Kidney (tissue), 14 donors: ENCODE data around the gene LDLRAD4. TPM values are rescaled to one million over a fixed set of nuclear protein-coding genes. Genes with fewer than 3 reads are reported as not detected.

Experiments
- DNase-seq, 5 donors: peaks; one replicate each; pipeline ENCODE4 v3.0.0-alpha.2; 2013 to 2020
- FAIRE-seq: peaks from 2 replicates; lab custom pipeline; 2012; peaks lifted over from hg19 to GRCh38; lab: Jason Lieb, UNC
- H3K27ac ChIP-seq, 2 donors: one replicate each; pipeline ENCODE4 v1.7.0; 2013; ENCODE audit warnings: low read depth in 2 of 2, low read length in 2 of 2, inconsistent platforms in 1 of 2
- H3K27me3 ChIP-seq: one replicate; pipeline ENCODE4 v1.7.1; 2013; ENCODE audit warnings: low read length, inconsistent platforms; ENCODE audit not compliant: control insufficient read depth, insufficient read depth
- H3K36me3 ChIP-seq, 3 donors: one replicate each; pipeline versions ENCODE4 v1.7.0 to v1.7.1; 2013; ENCODE audit warnings: low read length in 3 of 3, control low read depth in 1 of 3, inconsistent platforms in 1 of 3; ENCODE audit not compliant: insufficient read depth in 3 of 3, control insufficient read depth in 2 of 3
- H3K4me1 ChIP-seq, 3 donors: one replicate each; pipeline versions ENCODE4 v1.7.0 to v1.7.1; 2013; ENCODE audit warnings: low read length in 3 of 3, inconsistent platforms in 1 of 3, low read depth in 1 of 3; ENCODE audit not compliant: control insufficient read depth in 2 of 3, insufficient read depth in 2 of 3
- H3K4me3 ChIP-seq, 3 donors: one replicate each; pipeline versions ENCODE4 v1.7.0 to v1.8.1; 2013; ENCODE audit warnings: low read length in 3 of 3, control low read depth in 1 of 3, inconsistent platforms in 1 of 3
- H3K9ac ChIP-seq, 3 donors: one replicate each; pipeline versions ENCODE4 v1.7.0 to v1.7.1; 2013; ENCODE audit warnings: low read length in 3 of 3, control low read depth in 1 of 3, inconsistent platforms in 1 of 3
- H3K9me3 ChIP-seq, 3 donors: one replicate each; pipeline versions ENCODE4 v1.7.0 to v1.7.1; 2013; ENCODE audit warnings: low read length in 3 of 3, control low read depth in 1 of 3, inconsistent platforms in 1 of 3; ENCODE audit not compliant: control insufficient read depth in 2 of 3, insufficient read depth in 1 of 3
- intact Hi-C: fragments of 100-400 bp; cut with DNase I; formaldehyde crosslinking; loops from one replicate; pipeline ENCODE4 v1.11.1; 2022
- polyA plus RNA-seq: library from polyadenylated mRNA; stranded (reverse); fragments of 350-450 nt; fragmentation: Illumina TruSeq; extraction: RNeasy Lipid Tissue Mini Kit (QIAGEN cat#74804); gene quantifications from one replicate; pipeline ENCODE4 v1.2.3, GENCODE V29; 2014; ENCODE audit warnings: low read depth, low replicate concordance; ENCODE audit not compliant: insufficient read depth
- total RNA-seq: library from RNA; stranded (reverse); fragmentation: NEBNext Ultra II Directional; extraction: Animal tissue kit (Norgen Biotek cat#: 25700); gene quantifications from one replicate; pipeline ENCODE4 v1.2.1, GENCODE V29; 2021
- TF ChIP-seq, protein P1 (sequence below): IDR thresholded peaks from 3 replicates; pipeline ENCODE4 v1.5.1; 2012; ENCODE audit warnings: mild to moderate bottlenecking, moderate library complexity, borderline replicate concordance; ENCODE audit not compliant: insufficient read depth; ENCODE audit errors: extremely low read depth
- donor health status: control.
- donor health status: control.
- donor health status: control.
- donor health status: control.
- donor health status: control.
- donor health status: DM: yes; HTN: yes; CAD: no.
- donor health status: Normal renal cell carcinoma (clear cell type).

The LDLRAD4 gene
- total and polyA plus RNA-seq, 2 donors from 2014 or later = 2.3 to 42.3 TPM

GRCh38 chr18:13573750-13574149 lies 355.2 kb downstream of the LDLRAD4 start:
- TF ChIP-seq, protein P1, sequence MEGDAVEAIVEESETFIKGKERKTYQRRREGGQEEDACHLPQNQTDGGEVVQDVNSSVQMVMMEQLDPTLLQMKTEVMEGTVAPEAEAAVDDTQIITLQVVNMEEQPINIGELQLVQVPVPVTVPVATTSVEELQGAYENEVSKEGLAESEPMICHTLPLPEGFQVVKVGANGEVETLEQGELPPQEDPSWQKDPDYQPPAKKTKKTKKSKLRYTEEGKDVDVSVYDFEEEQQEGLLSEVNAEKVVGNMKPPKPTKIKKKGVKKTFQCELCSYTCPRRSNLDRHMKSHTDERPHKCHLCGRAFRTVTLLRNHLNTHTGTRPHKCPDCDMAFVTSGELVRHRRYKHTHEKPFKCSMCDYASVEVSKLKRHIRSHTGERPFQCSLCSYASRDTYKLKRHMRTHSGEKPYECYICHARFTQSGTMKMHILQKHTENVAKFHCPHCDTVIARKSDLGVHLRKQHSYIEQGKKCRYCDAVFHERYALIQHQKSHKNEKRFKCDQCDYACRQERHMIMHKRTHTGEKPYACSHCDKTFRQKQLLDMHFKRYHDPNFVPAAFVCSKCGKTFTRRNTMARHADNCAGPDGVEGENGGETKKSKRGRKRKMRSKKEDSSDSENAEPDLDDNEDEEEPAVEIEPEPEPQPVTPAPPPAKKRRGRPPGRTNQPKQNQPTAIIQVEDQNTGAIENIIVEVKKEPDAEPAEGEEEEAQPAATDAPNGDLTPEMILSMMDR = no peak
- intact Hi-C loops = no loop called here
- FAIRE-seq (no peak), DNase-seq (peak in 1 of 5 donors; percentile 0)
- Histone ChIP-seq H3K27me3 (no peaks in the 10 kb centered on the region), H3K4me1 (no peaks in the 10 kb centered on the region), H3K27ac (no peak overlapping the region), H3K4me3 (no peak overlapping the region), H3K9ac (no peak overlapping the region), H3K9me3 (no peaks in the 10 kb centered on the region), H3K36me3 (no peaks in the 10 kb centered on the region)

- no peaks in the 10 kb centered on the region for H3K9me3 ChIP-seq
- no peaks in the 10 kb centered on the region for H3K4me1 ChIP-seq
- TF ChIP-seq, protein P1 = no peak
- DNase-seq = peak in 1 of 5 donors; percentile 0
- no peaks in the 10 kb centered on the region for H3K36me3 ChIP-seq
- no peak overlapping the region for H3K4me3 ChIP-seq
- H3K27me3 ChIP-seq = no peaks in the 10 kb centered on the region
- H3K27ac ChIP-seq = no peak overlapping the region
- H3K9ac ChIP-seq = no peak overlapping the region
- FAIRE-seq = no peak
- intact Hi-C loops = no loop called here
These were observed 355.8 kb downstream of the LDLRAD4 start for GRCh38 chr18:13574355-13574754.

GRCh38 chr18:13574761-13575160 lies 356.2 kb downstream of the LDLRAD4 start:
- intact Hi-C loops = no loop called here
- Histone ChIP-seq H3K9ac (no peak overlapping the region), H3K4me1 (no peaks in the 10 kb centered on the region), H3K4me3 (no peak overlapping the region), H3K9me3 (no peaks in the 10 kb centered on the region), H3K27ac (no peak overlapping the region), H3K27me3 (no peaks in the 10 kb centered on the region), H3K36me3 (no peaks in the 10 kb centered on the region)
- TF ChIP-seq, protein P1 = no peak
- FAIRE-seq = no peak
- DNase-seq = no peak

GRCh38 chr18:13576598-13576997 lies 358.0 kb downstream of the LDLRAD4 start:
- Histone ChIP-seq H3K9ac (no peak overlapping the region), H3K4me3 (no peak overlapping the region), H3K9me3 (no peaks in the 10 kb centered on the region), H3K27ac (no peak overlapping the region), H3K27me3 (no peaks in the 10 kb centered on the region), H3K4me1 (no peaks in the 10 kb centered on the region), H3K36me3 (no peaks in the 10 kb centered on the region)
- no peak for DNase-seq
- no peak for FAIRE-seq
- TF ChIP-seq, protein P1 = no peak
- intact Hi-C loops = no loop called here
